Brain microvascular endothelial cell (primary cell): ENCODE measurements around the gene BUB1.
A peak's percentile ranks its signal among the peaks of the same experiment; 100 is the strongest.

Source experiments
- DNase-seq: peaks from one replicate; pipeline ENCODE4 v3.0.0-alpha.2; 2020
- H3K27ac ChIP-seq: fragments of 250-450 bp; sonication (Bioruptor Pico); 2 replicates; pipeline ENCODE4 v1.5.1; 2020; ENCODE audit warnings: mild to moderate bottlenecking, moderate library complexity
- H3K27me3 ChIP-seq: fragments of 250-450 bp; sonication (Bioruptor Pico); replicated peaks from 2 replicates; pipeline ENCODE4 v1.5.1; 2020; ENCODE audit warnings: mild to moderate bottlenecking
- H3K36me3 ChIP-seq: fragments of 250-450 bp; sonication (Bioruptor Pico); replicated peaks from 2 replicates; pipeline ENCODE4 v1.5.1; 2020; ENCODE audit warnings: mild to moderate bottlenecking
- H3K4me3 ChIP-seq: 2 replicates; pipeline ENCODE4 v1.5.1; 2011; ENCODE audit warnings: low read depth, mild to moderate bottlenecking, control low read depth, low read length, moderate library complexity
- CTCF ChIP-seq: IDR thresholded peaks from 2 replicates; pipeline ENCODE4 v1.5.1; 2011; ENCODE audit warnings: low read depth, mild to moderate bottlenecking, moderate library complexity, low read length, control low read depth, inconsistent platforms; ENCODE audit errors: missing control alignments
- in situ Hi-C: cut with HindIII; loops from 2 replicates; pipeline ENCODE4 v1.10.0; 2017; ENCODE audit warnings: low sequenced_read_pairs, low pct_ligation_motif_present

BUB1 gene

GRCh38 chr2:110677530-110678456 is at the start of gene BUB1:
Gene BUB1 (minus strand): TSS chr2:110678063. CDS start chr2:110677995, 68 bp downstream.
- H3K27me3 ChIP-seq = no peaks in the 10 kb centered on the region
- in situ Hi-C loops = no loop called here
- no peak for TF ChIP-seq CTCF
- peak within 1 kb of the TSS; percentile 44 for H3K27ac ChIP-seq
- peak within 1 kb of the TSS; percentile 84 for H3K4me3 ChIP-seq
- peak; percentile 95 for DNase-seq
- H3K36me3 ChIP-seq = no peaks in the 10 kb centered on the region

GRCh38 chr2:110726285-110726684 is 48.4 kb upstream of the BUB1 start:
- in situ Hi-C loops = no loop called here
- Histone ChIP-seq H3K27ac (no peak overlapping the region), H3K4me3 (no peak overlapping the region), H3K27me3 (peaks cover 35% of the 10 kb centered on the region), H3K36me3 (no peaks in the 10 kb centered on the region)
- TF ChIP-seq CTCF = no peak
- no peak for DNase-seq

- in situ Hi-C loops = no loop called here
- H3K27ac ChIP-seq = no peak overlapping the region
- TF ChIP-seq CTCF = no peak
- H3K36me3 ChIP-seq = no peaks in the 10 kb centered on the region
- DNase-seq = no peak
- H3K27me3 ChIP-seq = peaks cover 32% of the 10 kb centered on the region
- no peak overlapping the region for H3K4me3 ChIP-seq
These were observed 48.0 kb upstream of the BUB1 start for GRCh38 chr2:110725859-110726258.

- DNase-seq = no peak
- no peaks in the 10 kb centered on the region for H3K36me3 ChIP-seq
- in situ Hi-C loops = no loop called here
- no peak overlapping the region for H3K27ac ChIP-seq
- H3K27me3 ChIP-seq = peaks cover 27% of the 10 kb centered on the region
- no peak overlapping the region for H3K4me3 ChIP-seq
- TF ChIP-seq CTCF = no peak
These were observed 47.5 kb upstream of the BUB1 start for GRCh38 chr2:110725370-110725769.

GRCh38 chr2:110724820-110725219 is 47.0 kb upstream of the BUB1 start:
- no peaks in the 10 kb centered on the region for H3K36me3 ChIP-seq
- no peak for DNase-seq
- H3K27ac ChIP-seq = no peak overlapping the region
- H3K4me3 ChIP-seq = no peak overlapping the region
- TF ChIP-seq CTCF = no peak
- in situ Hi-C loops = no loop called here
- H3K27me3 ChIP-seq = peaks cover 23% of the 10 kb centered on the region
